Heart right ventricle (tissue), 16 donors: ENCODE measurements around the gene USP38. TPM values are rescaled to one million over a fixed set of nuclear protein-coding genes. Genes with fewer than 3 reads are reported as not detected.

ENCODE experiments used
- ATAC-seq, 8 donors: fragments of 200-7000 bp; cut with Tn5 transposase; one replicate each; pipeline ENCODE4 v1.9.1; 2020; ENCODE audit warnings: mild to moderate bottlenecking in 8 of 8, moderate library complexity in 8 of 8, moderate number of reproducible peaks in 1 of 8
- DNase-seq, 2 donors: peaks; one replicate each; pipeline ENCODE4 v3.0.0-alpha.2; 2020
- H3K27ac ChIP-seq, 10 donors: fragments of 200-600 bp; sonication (generic) in 2 of 10; one replicate each; pipeline versions ENCODE4 v1.5.0 to v1.8.0; 2020 to 2022; ENCODE audit warnings: mild to moderate bottlenecking in 3 of 10
- H3K27me3 ChIP-seq, 7 donors: fragments of 200-600 bp; one replicate each; pipeline ENCODE4 v1.8.0; 2021 to 2022; ENCODE audit warnings: mild to moderate bottlenecking in 2 of 7
- H3K36me3 ChIP-seq, 9 donors: fragments of 200-600 bp; sonication (generic) in 1 of 9; one replicate each; pipeline versions ENCODE4 v1.5.0 to v1.8.0; 2020 to 2022; ENCODE audit warnings: mild to moderate bottlenecking in 2 of 9
- H3K4me1 ChIP-seq, 9 donors: fragments of 200-600 bp; sonication (generic) in 1 of 9; one replicate each; pipeline versions ENCODE4 v1.5.0 to v1.8.0; 2020 to 2022; ENCODE audit warnings: mild to moderate bottlenecking in 4 of 9
- H3K4me3 ChIP-seq, 10 donors: fragments of 200-600 bp; sonication (generic) in 2 of 10; one replicate each; pipeline versions ENCODE4 v1.5.0 to v1.8.0; 2020 to 2022; ENCODE audit warnings: mild to moderate bottlenecking in 7 of 10, moderate library complexity in 2 of 10
- H3K9me3 ChIP-seq, 11 donors: fragments of 200-600 bp in 10 of 11; sonication (generic) in 2 of 11; one replicate each; pipeline versions ENCODE4 v1.5.0 to v1.8.0; 2013 to 2022; ENCODE audit warnings: mild to moderate bottlenecking in 2 of 11, control low read depth in 1 of 11, moderate library complexity in 1 of 11
- WGBS, 2 donors: extraction: QIAGEN DNeasy Blood & Tissue Kit; methylation state at CpG; one replicate each; pipeline ENCODE4 v1.1.7; 2013; ENCODE audit warnings: inconsistent platforms in 1 of 2; 5-methylcytosine and 5-hydroxymethylcytosine counted together
- intact Hi-C, 10 donors: fragments of 100-400 bp; cut with DNase I; formaldehyde crosslinking; loops; one replicate each; pipeline versions ENCODE4 v1.11.1 to v1.14.2; 2022
- polyA plus RNA-seq, 2 donors: library from polyadenylated mRNA; stranded (reverse); fragments of 200-250 nt; gene quantifications; one replicate each; pipeline ENCODE4 v1.2.3, GENCODE V29; 2013
- total RNA-seq, 10 donors: library from RNA; stranded (reverse); fragmentation: NEBNext Ultra II Directional in 3 of 10; extraction: Animal tissue kit (Norgen Biotek cat#: 25700) in 3 of 10; gene quantifications; one replicate each; pipeline versions ENCODE4 v1.2.1 to v1.2.4, GENCODE V29; 2021 to 2023
- TF ChIP-seq, protein P1 (sequence below), 9 donors: fragments of 200-600 bp; sonication (generic) in 2 of 9; IDR thresholded peaks; one replicate each; pipeline versions ENCODE4 v1.5.0 to v1.8.0; 2021 to 2022; ENCODE audit warnings: antibody characterized with exemption in 9 of 9, mild to moderate bottlenecking in 5 of 9, moderate library complexity in 1 of 9
- donor health status: Arrhythmogenic right ventricular cardiomyopathy.
- donor health status: ischemic (EF 13 %, LVEDD 7.1; RV severe dilation, severe dysfunction).
- donor health status: healthy with polysubstance abuse.
- donor health status: DM: no; HTN: yes; CAD: no.
- donor health status: DM: no; HTN: no; CAD: no.
- donor health status: ischemic (EF 25% LVEDD 6.9; RV normal size, moderate dysfunction).
- donor health status: ischemic (EF 25% LVEDD 5.7; RV mildly dilated, moderate dysfunction).
- donor health status: healthy.
- donor health status: DM: yes; HTN: yes; CAD: no.
- donor health status: Ischemic cardiomyopathy.
- donor health status: ischemic (EF 35%, LVEDD 5.7; RV mildly dilated, moderate dysfunction).
- donor health status: nonischemic (EF 11% LVEDD 7.7; RV severe dilation, severe dysfunction).
- donor health status: DM: yes; HTN: yes; CAD: no.
- donor health status: PGD.
- donor health status: ischemic (EF 29% LVEDD 5.4; RV normal size, mild dysfunction).
- donor health status: nonischemic (EF 23%, LVEDD 6.1; RV moderate dilation, normal function).

USP38 gene
- total and polyA plus RNA-seq, 12 donors = 3.1 to 24.2 (median 20.1) TPM

DNA sequence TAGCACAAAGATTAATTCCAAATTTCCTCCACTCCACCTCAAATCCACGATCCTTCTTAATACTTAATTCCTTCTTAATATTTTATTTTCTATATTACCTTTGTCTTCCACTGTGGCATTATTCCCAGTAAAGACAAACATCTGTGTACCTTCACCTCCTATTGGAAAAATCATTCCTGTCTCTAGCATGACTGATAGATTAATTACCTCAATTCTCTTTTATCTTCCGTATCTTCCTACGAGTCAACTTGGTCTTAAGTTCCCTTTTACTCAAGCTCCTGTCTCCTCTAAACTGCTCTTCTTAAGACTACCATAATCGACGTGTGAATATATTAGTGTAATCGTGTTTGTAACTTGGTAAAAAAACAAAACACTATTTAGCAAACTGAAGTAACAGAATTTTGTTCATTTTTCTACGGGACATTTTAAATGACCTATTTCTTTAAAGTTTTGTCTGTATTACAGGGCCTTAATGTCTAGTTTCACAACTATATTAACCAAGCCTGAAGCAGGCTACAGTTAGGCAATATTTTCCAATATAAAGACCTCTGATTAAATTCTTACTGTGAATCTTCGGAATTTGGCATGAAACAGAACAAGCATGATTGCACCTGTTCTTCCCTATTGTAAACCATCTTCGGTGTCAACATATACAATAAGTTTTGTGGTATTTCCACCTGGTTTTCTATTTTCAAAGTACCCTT lies 1.1 kb upstream of the USP38 start:
- H3K4me3 ChIP-seq = peak overlapping the region in 9 of 10 donors; percentile 60 to 97 (median 86)
- peaks cover 0 to 5% (median 0%) of the 10 kb centered on the region in 11 donors for H3K9me3 ChIP-seq
- H3K4me1 ChIP-seq = peaks cover 0 to 49% (median 43%) of the 10 kb centered on the region in 9 donors
- peak overlapping the region in 9 of 10 donors; percentile 84 to 98 (median 94) for H3K27ac ChIP-seq
- no peak for ATAC-seq
- TF ChIP-seq, protein P1, sequence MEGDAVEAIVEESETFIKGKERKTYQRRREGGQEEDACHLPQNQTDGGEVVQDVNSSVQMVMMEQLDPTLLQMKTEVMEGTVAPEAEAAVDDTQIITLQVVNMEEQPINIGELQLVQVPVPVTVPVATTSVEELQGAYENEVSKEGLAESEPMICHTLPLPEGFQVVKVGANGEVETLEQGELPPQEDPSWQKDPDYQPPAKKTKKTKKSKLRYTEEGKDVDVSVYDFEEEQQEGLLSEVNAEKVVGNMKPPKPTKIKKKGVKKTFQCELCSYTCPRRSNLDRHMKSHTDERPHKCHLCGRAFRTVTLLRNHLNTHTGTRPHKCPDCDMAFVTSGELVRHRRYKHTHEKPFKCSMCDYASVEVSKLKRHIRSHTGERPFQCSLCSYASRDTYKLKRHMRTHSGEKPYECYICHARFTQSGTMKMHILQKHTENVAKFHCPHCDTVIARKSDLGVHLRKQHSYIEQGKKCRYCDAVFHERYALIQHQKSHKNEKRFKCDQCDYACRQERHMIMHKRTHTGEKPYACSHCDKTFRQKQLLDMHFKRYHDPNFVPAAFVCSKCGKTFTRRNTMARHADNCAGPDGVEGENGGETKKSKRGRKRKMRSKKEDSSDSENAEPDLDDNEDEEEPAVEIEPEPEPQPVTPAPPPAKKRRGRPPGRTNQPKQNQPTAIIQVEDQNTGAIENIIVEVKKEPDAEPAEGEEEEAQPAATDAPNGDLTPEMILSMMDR (IDR thresholded peaks at IDR 0.05) = no peak
- WGBS, 2 donors = 61% methylated on average over 9 of the region's 9 CpGs
- intact Hi-C loops = loop anchor here in 1 of 10 donors (10.0 kb wide), 1 partner anchor 1959 kb away; the partner anchor contains the start of gene ZNF330
- H3K36me3 ChIP-seq = peaks cover 0 to 11% (median 0%) of the 10 kb centered on the region in 9 donors
- H3K27me3 ChIP-seq = no peaks in the 10 kb centered on the region
- no peak for DNase-seq

DNA sequence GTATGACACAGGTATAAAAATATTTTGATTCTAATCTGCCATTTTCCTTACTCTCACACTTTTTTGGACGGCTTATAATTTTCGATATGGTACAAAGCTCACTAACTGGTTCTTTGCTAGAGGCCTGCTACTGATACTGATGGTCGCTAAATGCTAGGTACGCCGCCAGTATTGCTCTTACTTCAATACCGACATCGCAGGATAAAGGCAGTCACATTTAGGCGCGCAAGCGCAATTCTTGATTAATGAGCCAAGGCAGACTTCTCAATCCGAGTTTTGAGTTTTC lies 557 bp upstream of the USP38 start:
- Histone ChIP-seq H3K27me3 (no peaks in the 10 kb centered on the region), H3K36me3 (peaks cover 0 to 16% (median 0%) of the 10 kb centered on the region in 9 donors), H3K27ac (peak overlapping the region; percentile 79 to 98 (median 94)), H3K9me3 (no peaks in the 10 kb centered on the region), H3K4me3 (peak overlapping the region; percentile 19 to 97 (median 86)), H3K4me1 (peaks cover 3 to 54% (median 48%) of the 10 kb centered on the region in 9 donors)
- 0% methylated on average over 11 of the region's 11 CpGs for WGBS, 2 donors
- TF ChIP-seq, protein P1 (IDR thresholded peaks at IDR 0.05) = no peak
- intact Hi-C loops = loop anchor here in 1 of 10 donors (10.0 kb wide), 1 partner anchor 1959 kb away; the partner anchor contains the start of gene ZNF330
- DNase-seq = no peak
- peak in 7 of 8 donors; percentile 13 to 48 (median 27) for ATAC-seq

DNA sequence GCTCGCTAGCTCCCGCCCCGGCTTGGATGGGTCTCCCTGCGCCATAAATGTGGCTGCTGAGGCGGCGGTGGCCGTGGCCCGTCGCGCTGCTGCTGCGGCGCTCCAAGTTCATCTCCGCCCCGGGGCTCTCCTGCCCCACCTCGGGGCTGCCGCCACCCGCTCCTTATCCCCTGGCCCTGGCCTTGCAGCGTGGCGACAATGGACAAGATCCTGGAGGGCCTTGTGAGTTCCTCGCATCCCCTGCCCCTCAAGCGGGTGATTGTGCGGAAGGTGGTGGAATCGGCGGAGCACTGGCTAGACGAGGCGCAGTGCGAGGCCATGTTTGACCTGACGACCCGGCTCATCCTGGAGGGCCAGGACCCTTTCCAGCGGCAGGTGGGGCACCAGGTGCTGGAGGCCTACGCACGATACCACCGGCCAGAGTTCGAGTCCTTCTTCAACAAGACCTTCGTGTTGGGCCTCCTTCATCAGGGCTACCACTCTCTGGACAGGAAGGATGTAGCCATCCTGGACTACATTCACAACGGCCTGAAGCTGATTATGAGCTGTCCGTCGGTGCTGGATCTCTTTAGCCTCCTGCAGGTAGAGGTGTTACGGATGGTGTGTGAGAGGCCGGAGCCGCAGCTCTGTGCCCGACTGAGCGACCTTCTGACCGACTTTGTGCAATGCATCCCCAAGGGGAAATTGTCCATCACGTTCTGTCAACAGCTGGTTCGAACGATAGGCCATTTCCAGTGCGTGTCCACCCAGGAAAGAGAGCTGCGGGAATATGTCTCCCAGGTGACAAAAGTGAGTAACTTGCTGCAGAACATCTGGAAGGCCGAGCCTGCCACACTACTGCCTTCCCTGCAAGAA lies 763 bp downstream of the USP38 start:
- Histone ChIP-seq H3K9me3 (no peaks in the 10 kb centered on the region), H3K4me1 (peaks cover 9 to 67% (median 59%) of the 10 kb centered on the region in 9 donors), H3K4me3 (peak overlapping the region; percentile 60 to 97 (median 86)), H3K27me3 (no peaks in the 10 kb centered on the region), H3K36me3 (peaks cover 0 to 29% (median 0%) of the 10 kb centered on the region in 9 donors), H3K27ac (peak overlapping the region; percentile 79 to 98 (median 94))
- peak in 1 of 2 donors; percentile 13 for DNase-seq
- WGBS, 2 donors = 0 to 1% methylated on average over 50 of the region's 50 CpGs
- TF ChIP-seq, protein P1 (IDR thresholded peaks at IDR 0.05) = no peak
- intact Hi-C loops = loop anchor here in 1 of 10 donors (10.0 kb wide), 1 partner anchor 1961 kb away; the partner anchor contains the start of gene ZNF330
- peak; percentile 1 to 63 (median 30) for ATAC-seq

DNA sequence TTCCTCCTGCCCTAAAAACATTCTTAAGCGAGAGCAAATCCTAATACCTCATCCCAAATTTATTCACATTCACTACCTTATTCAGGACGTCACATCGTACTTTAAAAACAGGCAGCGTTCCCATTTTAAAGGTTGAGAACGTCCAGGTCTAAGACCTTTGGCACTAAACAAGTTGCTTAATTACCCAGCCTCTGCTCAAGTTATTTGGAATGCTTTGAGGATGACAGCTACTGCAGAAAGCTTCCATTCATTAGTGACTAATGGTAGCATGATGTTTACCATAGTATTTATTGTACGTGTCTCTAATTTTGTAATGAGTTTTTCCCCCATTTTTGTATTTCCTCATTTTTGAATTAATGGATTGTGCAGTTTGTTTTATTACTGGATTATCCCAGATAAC lies 1.5 kb downstream of the USP38 start:
- intact Hi-C loops = loop anchor here in 1 of 10 donors (10.0 kb wide), 1 partner anchor 1961 kb away; the partner anchor contains the start of gene ZNF330
- WGBS, 2 donors = 4 to 5% methylated on average over 6 of the region's 6 CpGs
- no peaks in the 10 kb centered on the region for H3K27me3 ChIP-seq
- peaks cover 0 to 37% (median 0%) of the 10 kb centered on the region in 9 donors for H3K36me3 ChIP-seq
- DNase-seq = no peak
- ATAC-seq = no peak
- peak overlapping the region; percentile 60 to 97 (median 86) for H3K4me3 ChIP-seq
- H3K27ac ChIP-seq = peak overlapping the region in 6 of 10 donors; percentile 6 to 98 (median 95)
- peaks cover 9 to 74% (median 59%) of the 10 kb centered on the region in 9 donors for H3K4me1 ChIP-seq
- TF ChIP-seq, protein P1 (IDR thresholded peaks at IDR 0.05) = no peak
- no peaks in the 10 kb centered on the region for H3K9me3 ChIP-seq
